Ishikawa (cell line): ENCODE measurements around the gene MAD1L1.

Experiments used
- CREB1 ChIP-seq: IDR thresholded peaks from 2 replicates; pipeline ENCODE4 v1.6.1; 2012; ENCODE audit warnings: low read depth
- EGR1 ChIP-seq: IDR thresholded peaks from 2 replicates; pipeline ENCODE4 v1.6.1; 2012
- EP300 ChIP-seq: IDR thresholded peaks from 2 replicates; pipeline ENCODE4 v1.6.1; 2012; ENCODE audit warnings: borderline replicate concordance
- NFIC ChIP-seq: IDR thresholded peaks from 2 replicates; pipeline ENCODE4 v1.6.1; 2012
- REST ChIP-seq: IDR thresholded peaks from 2 replicates; pipeline ENCODE4 v1.6.1; 2012; ENCODE audit warnings: low read depth, mild to moderate bottlenecking
- TAF1 ChIP-seq: IDR thresholded peaks from 2 replicates; pipeline ENCODE4 v1.6.1; 2012; ENCODE audit warnings: low read depth, mild to moderate bottlenecking
- TCF12 ChIP-seq: IDR thresholded peaks from 2 replicates; pipeline ENCODE4 v1.6.1; 2012; ENCODE audit warnings: low read depth
- TEAD4 ChIP-seq: IDR thresholded peaks from 2 replicates; pipeline ENCODE4 v1.6.1; 2012
- YY1 ChIP-seq: IDR thresholded peaks from 2 replicates; pipeline ENCODE4 v1.6.1; 2012; ENCODE audit warnings: low read depth
- ZBTB7A ChIP-seq: IDR thresholded peaks from 2 replicates; pipeline ENCODE4 v1.6.1; 2012; ENCODE audit warnings: low read depth

- TF ChIP-seq TCF12 (no peak), ZBTB7A (no peak), EP300 (no peak), TAF1 (no peak), TEAD4 (no peak), EGR1 (no peak), NFIC (no peak), CREB1 (no peak), REST (no peak), YY1 (no peak)
These were observed 103.2 kb downstream of the MAD1L1 start for GRCh38 chr7:2129323-2130095.
